HEK293T (cell line): Measurements from ENCODE around the gene ABCA4.

ENCODE experiments used
- FOXK2 ChIP-seq: fragments of 450-650 bp; IDR thresholded peaks from 2 replicates; pipeline ENCODE4 v1.6.1; 2016; ENCODE audit warnings: mild to moderate bottlenecking
- FOXM1 ChIP-seq: fragments of 450-650 bp; IDR thresholded peaks from 2 replicates; pipeline ENCODE4 v1.6.1; 2017; ENCODE audit warnings: mild to moderate bottlenecking, borderline replicate concordance
- HDGF ChIP-seq: fragments of 450-650 bp; IDR thresholded peaks from 2 replicates; pipeline ENCODE4 v1.6.1; 2017; ENCODE audit warnings: antibody characterized with exemption, borderline replicate concordance

DNA sequence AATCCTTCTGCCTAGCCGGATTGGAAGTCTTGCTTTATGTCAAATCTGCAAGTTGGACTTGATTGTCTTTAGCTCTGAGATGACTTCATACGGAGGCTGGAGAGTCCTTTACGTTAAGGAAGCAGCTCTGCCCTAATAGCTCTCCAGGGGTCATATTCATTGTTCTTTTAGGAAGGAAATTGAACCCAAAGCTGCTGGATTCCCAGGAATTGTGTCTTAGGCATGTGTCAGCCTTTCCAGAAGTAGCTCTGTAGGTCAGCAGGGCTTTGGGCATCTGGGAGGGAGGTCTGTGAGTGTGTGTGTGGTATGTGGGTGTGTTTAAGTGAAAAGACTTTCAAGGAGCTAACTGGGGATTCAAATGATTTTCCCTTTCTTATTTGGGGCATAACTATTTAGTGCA, 82.4 kb downstream of the ABCA4 start:
- no peak for TF ChIP-seq FOXM1
- no peak for TF ChIP-seq FOXK2
- TF ChIP-seq HDGF: no peak
